Measurements from ENCODE around the gene B3GNT9. TPM values are rescaled to one million over a fixed set of nuclear protein-coding genes. Genes with fewer than 3 reads are reported as not detected.
A peak's percentile ranks its signal among the peaks of the same experiment; 100 is the strongest.

B3GNT9 gene
- total and polyA plus RNA-seq, 12 donors = 2.9 to 52.1 (median 19.6) TPM

GRCh38 chr16:67100569-67101310 lies 50.1 kb downstream of the B3GNT9 start:
- Histone ChIP-seq H3K36me3 (replicated peaks in 1 of 2) (peaks cover 0 to 7% of the 10 kb centered on the region in 2 donors), H3K9me3 (replicated peaks in 1 of 3) (no peaks in the 10 kb centered on the region), H3K27ac (no peak overlapping the region), H3K4me3 (no peak overlapping the region), H3K27me3 (no peaks in the 10 kb centered on the region), H3K4me1 (replicated peaks in 1 of 2) (no peaks in the 10 kb centered on the region)
- TF ChIP-seq, protein P1, sequence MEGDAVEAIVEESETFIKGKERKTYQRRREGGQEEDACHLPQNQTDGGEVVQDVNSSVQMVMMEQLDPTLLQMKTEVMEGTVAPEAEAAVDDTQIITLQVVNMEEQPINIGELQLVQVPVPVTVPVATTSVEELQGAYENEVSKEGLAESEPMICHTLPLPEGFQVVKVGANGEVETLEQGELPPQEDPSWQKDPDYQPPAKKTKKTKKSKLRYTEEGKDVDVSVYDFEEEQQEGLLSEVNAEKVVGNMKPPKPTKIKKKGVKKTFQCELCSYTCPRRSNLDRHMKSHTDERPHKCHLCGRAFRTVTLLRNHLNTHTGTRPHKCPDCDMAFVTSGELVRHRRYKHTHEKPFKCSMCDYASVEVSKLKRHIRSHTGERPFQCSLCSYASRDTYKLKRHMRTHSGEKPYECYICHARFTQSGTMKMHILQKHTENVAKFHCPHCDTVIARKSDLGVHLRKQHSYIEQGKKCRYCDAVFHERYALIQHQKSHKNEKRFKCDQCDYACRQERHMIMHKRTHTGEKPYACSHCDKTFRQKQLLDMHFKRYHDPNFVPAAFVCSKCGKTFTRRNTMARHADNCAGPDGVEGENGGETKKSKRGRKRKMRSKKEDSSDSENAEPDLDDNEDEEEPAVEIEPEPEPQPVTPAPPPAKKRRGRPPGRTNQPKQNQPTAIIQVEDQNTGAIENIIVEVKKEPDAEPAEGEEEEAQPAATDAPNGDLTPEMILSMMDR (IDR thresholded peaks at IDR 0.05) = peak in 4 of 6 experiments; percentile 13 to 35 (median 30)
- no peak for TF ChIP-seq POLR2A (IDR thresholded peaks at IDR 0.05)
- intact Hi-C loops (cut with DNase I) = loop anchor here in 1 of 2 donors (5.0 kb wide), 1 partner anchor 123 kb away; no protein-coding TSS in a partner anchor
- DNase-seq = no peak
- 94 to 100% (median 96%) methylated on average over 1 of the region's 1 CpG for WGBS, 4 donors

GRCh38 chr16:67098599-67098998 lies 52.2 kb downstream of the B3GNT9 start:
- no peaks in the 10 kb centered on the region for H3K27me3 ChIP-seq
- TF ChIP-seq, protein P1 (IDR thresholded peaks at IDR 0.05) = no peak
- TF ChIP-seq POLR2A (IDR thresholded peaks at IDR 0.05) = no peak
- WGBS, 4 donors = 84 to 90% (median 90%) methylated on average over 2 of the region's 2 CpGs
- H3K9me3 ChIP-seq (replicated peaks in 1 of 3) = no peaks in the 10 kb centered on the region
- H3K4me1 ChIP-seq (replicated peaks in 1 of 2) = no peaks in the 10 kb centered on the region
- H3K4me3 ChIP-seq = no peak overlapping the region
- intact Hi-C loops (cut with DNase I) = no loop called here
- H3K36me3 ChIP-seq (replicated peaks in 1 of 2) = peaks cover 0 to 7% of the 10 kb centered on the region in 2 donors
- H3K27ac ChIP-seq = no peak overlapping the region
- no peak for DNase-seq

Other genes starting within 250 kb of the B3GNT9 start
- under 1 TPM in 1 of 9 donors, not detected in 8; 0.69 TPM for gene CDH16, start 232.1 kb downstream of the B3GNT9 start, total RNA-seq
- gene CDH16, start 232.1 kb downstream of the B3GNT9 start, polyA plus RNA-seq = not detected
- 10 to 100 TPM in 5 of 9 donors, 1 to 10 TPM in 3, under 1 TPM in 1; 0.22 to 46.1 (median 10.5) TPM for gene RRAD, start 225.5 kb downstream of the B3GNT9 start, total RNA-seq
- 10 to 100 TPM in 2 of 3 donors, under 1 TPM in 1; 0.66 to 52.5 (median 15.6) TPM for gene RRAD, start 225.5 kb downstream of the B3GNT9 start, polyA plus RNA-seq
- 100 to 1,000 TPM in 3 of 9 donors, 10 to 100 TPM in 6; 80.7 to 177 (median 94.7) TPM for gene CIAO2B, start 216.6 kb downstream of the B3GNT9 start, total RNA-seq
- 100 to 1,000 TPM; 137 to 258 (median 141) TPM for gene CIAO2B, start 216.6 kb downstream of the B3GNT9 start, polyA plus RNA-seq
- gene CES2, start 215.5 kb downstream of the B3GNT9 start, total RNA-seq = 100 to 1,000 TPM in 1 of 9 donors, 10 to 100 TPM in 8; 25.6 to 133 (median 87.5) TPM
- 100 to 1,000 TPM in 1 of 3 donors, 10 to 100 TPM in 2; 28.8 to 119 (median 57.8) TPM for gene CES2, start 215.5 kb downstream of the B3GNT9 start, polyA plus RNA-seq
- gene CES3, start 189.7 kb downstream of the B3GNT9 start, total RNA-seq = 1 to 10 TPM in 5 of 9 donors, under 1 TPM in 3, not detected in 1; 0.23 to 1.7 (median 1.2) TPM
- under 1 TPM; 0.22 to 0.67 (median 0.48) TPM for gene CES3, start 189.7 kb downstream of the B3GNT9 start, polyA plus RNA-seq
- 10 to 100 TPM in 7 of 9 donors, 1 to 10 TPM in 2; 4.4 to 31.0 (median 15.6) TPM for gene CES4A, start 162.4 kb downstream of the B3GNT9 start, total RNA-seq
- 100 to 1,000 TPM in 1 of 3 donors, 10 to 100 TPM in 1, 1 to 10 TPM in 1; 7.0 to 127 (median 80.3) TPM for gene CES4A, start 162.4 kb downstream of the B3GNT9 start, polyA plus RNA-seq
- 10 to 100 TPM; 19.3 to 41.2 (median 31.5) TPM for gene CBFB, start 121.8 kb downstream of the B3GNT9 start, total RNA-seq
- 10 to 100 TPM; 13.0 to 20.9 (median 13.5) TPM for gene CBFB, start 121.8 kb downstream of the B3GNT9 start, polyA plus RNA-seq
- gene PHAF1, start 41.1 kb downstream of the B3GNT9 start, total RNA-seq = 10 to 100 TPM; 12.6 to 27.4 (median 14.5) TPM
- 10 to 100 TPM in 2 of 3 donors, 1 to 10 TPM in 1; 9.0 to 13.7 (median 10.4) TPM for gene PHAF1, start 41.1 kb downstream of the B3GNT9 start, polyA plus RNA-seq
- gene TRADD, start 8.9 kb upstream of the B3GNT9 start, total RNA-seq = 10 to 100 TPM; 14.4 to 62.7 (median 33.8) TPM
- gene TRADD, start 8.9 kb upstream of the B3GNT9 start, polyA plus RNA-seq = 10 to 100 TPM in 2 of 3 donors, 1 to 10 TPM in 1; 4.1 to 30.5 (median 19.6) TPM
- 10 to 100 TPM in 7 of 9 donors, 1 to 10 TPM in 2; 3.6 to 58.3 (median 37.1) TPM for gene FBXL8, start 9.0 kb upstream of the B3GNT9 start, total RNA-seq
- gene FBXL8, start 9.0 kb upstream of the B3GNT9 start, polyA plus RNA-seq = 10 to 100 TPM in 2 of 3 donors, 1 to 10 TPM in 1; 1.4 to 63.0 (median 27.3) TPM
- 100 to 1,000 TPM in 2 of 9 donors, 10 to 100 TPM in 6, 1 to 10 TPM in 1; 7.2 to 163 (median 39.8) TPM for gene HSF4, start 13.7 kb upstream of the B3GNT9 start, total RNA-seq
- 100 to 1,000 TPM in 2 of 3 donors, 1 to 10 TPM in 1; 5.9 to 700 (median 234) TPM for gene HSF4, start 13.7 kb upstream of the B3GNT9 start, polyA plus RNA-seq
- gene NOL3, start 19.5 kb upstream of the B3GNT9 start, total RNA-seq = 100 to 1,000 TPM in 5 of 9 donors, 10 to 100 TPM in 4; 36.4 to 162 (median 108) TPM
- 100 to 1,000 TPM in 2 of 3 donors, 10 to 100 TPM in 1; 58.3 to 168 (median 150) TPM for gene NOL3, start 19.5 kb upstream of the B3GNT9 start, polyA plus RNA-seq
- gene MATCAP1, start 33.0 kb upstream of the B3GNT9 start, total RNA-seq = 100 to 1,000 TPM in 1 of 9 donors, 10 to 100 TPM in 8; 16.5 to 107 (median 47.9) TPM
- 100 to 1,000 TPM in 2 of 3 donors, 10 to 100 TPM in 1; 12.6 to 237 (median 112) TPM for gene MATCAP1, start 33.0 kb upstream of the B3GNT9 start, polyA plus RNA-seq
- gene EXOC3L1, start 39.1 kb upstream of the B3GNT9 start, total RNA-seq = 10 to 100 TPM in 5 of 9 donors, 1 to 10 TPM in 4; 3.2 to 27.2 (median 11.1) TPM
- 10 to 100 TPM in 2 of 3 donors, under 1 TPM in 1; 0.71 to 26.7 (median 19.9) TPM for gene EXOC3L1, start 39.1 kb upstream of the B3GNT9 start, polyA plus RNA-seq
- gene E2F4, start 41.2 kb upstream of the B3GNT9 start, total RNA-seq = 100 to 1,000 TPM in 1 of 9 donors, 10 to 100 TPM in 8; 47.7 to 122 (median 60.9) TPM
- 10 to 100 TPM; 44.4 to 81.0 (median 77.3) TPM for gene E2F4, start 41.2 kb upstream of the B3GNT9 start, polyA plus RNA-seq
- 1 to 10 TPM in 7 of 9 donors, under 1 TPM in 2; 0.61 to 5.4 (median 1.6) TPM for gene ELMO3, start 48.1 kb upstream of the B3GNT9 start, total RNA-seq
- gene ELMO3, start 48.1 kb upstream of the B3GNT9 start, polyA plus RNA-seq = 1 to 10 TPM in 2 of 3 donors, under 1 TPM in 1; 0.18 to 7.0 (median 4.6) TPM
- 10 to 100 TPM; 52.1 to 95.1 (median 68.7) TPM for gene TMEM208, start 76.1 kb upstream of the B3GNT9 start, total RNA-seq
- 100 to 1,000 TPM in 2 of 3 donors, 10 to 100 TPM in 1; 75.3 to 289 (median 209) TPM for gene TMEM208, start 76.1 kb upstream of the B3GNT9 start, polyA plus RNA-seq
- gene FHOD1, start 96.5 kb upstream of the B3GNT9 start, total RNA-seq = 10 to 100 TPM; 17.3 to 86.3 (median 43.3) TPM
- gene FHOD1, start 96.5 kb upstream of the B3GNT9 start, polyA plus RNA-seq = 100 to 1,000 TPM in 1 of 3 donors, 10 to 100 TPM in 2; 16.6 to 148 (median 96.4) TPM
- 1 to 10 TPM in 3 of 9 donors, under 1 TPM in 5, not detected in 1; 0.09 to 2.1 (median 0.62) TPM for gene SLC9A5, start 98.0 kb upstream of the B3GNT9 start, total RNA-seq
- gene SLC9A5, start 98.0 kb upstream of the B3GNT9 start, polyA plus RNA-seq = 1 to 10 TPM in 2 of 3 donors, under 1 TPM in 1; 0.20 to 2.8 (median 2.7) TPM
- gene PLEKHG4, start 128.5 kb upstream of the B3GNT9 start, total RNA-seq = 10 to 100 TPM in 5 of 9 donors, 1 to 10 TPM in 4; 4.1 to 25.7 (median 10.1) TPM
- gene PLEKHG4, start 128.5 kb upstream of the B3GNT9 start, polyA plus RNA-seq = 10 to 100 TPM in 2 of 3 donors, 1 to 10 TPM in 1; 4.5 to 48.7 (median 27.5) TPM
- gene KCTD19, start 175.7 kb upstream of the B3GNT9 start, total RNA-seq = 1 to 10 TPM in 1 of 9 donors, under 1 TPM in 1, not detected in 7; 0.04 to 3.2 TPM
- gene KCTD19, start 175.7 kb upstream of the B3GNT9 start, polyA plus RNA-seq = under 1 TPM; 0.07 to 0.80 (median 0.18) TPM
- gene LRRC36, start 175.8 kb upstream of the B3GNT9 start, total RNA-seq = 1 to 10 TPM in 1 of 9 donors, under 1 TPM in 3, not detected in 5; 0.15 to 4.7 (median 0.52) TPM
- gene LRRC36, start 175.8 kb upstream of the B3GNT9 start, polyA plus RNA-seq = 1 to 10 TPM in 1 of 3 donors, under 1 TPM in 2; 0.24 to 1.9 (median 0.61) TPM
- 10 to 100 TPM in 1 of 9 donors, 1 to 10 TPM in 7, not detected in 1; 1.1 to 12.8 (median 3.4) TPM for gene TPPP3, start 242.5 kb upstream of the B3GNT9 start, total RNA-seq
- gene TPPP3, start 242.5 kb upstream of the B3GNT9 start, polyA plus RNA-seq = 10 to 100 TPM in 2 of 3 donors, 1 to 10 TPM in 1; 9.4 to 22.7 (median 16.6) TPM